NCI-H2196 treated with DMSO at 0.1 percent for 48 hours (cell line): ENCODE measurements around the gene CCDC63.
"Not testable (repeated sequence)": the region's sequence is repeated elsewhere in the genome, so short reads cannot be mapped to it uniquely, and the experiment has no call there.

ENCODE experiments used
- DNase-seq: peaks from one replicate; lab custom pipeline; 2025; ENCODE audit not compliant: unreplicated experiment; lab: John Stamatoyannopoulos, UW

Gene CCDC63

GRCh38 chr12:110948041-110948440, 101.3 kb downstream of the CCDC63 start:
- DNase-seq, result no peak

GRCh38 chr12:110950466-110950865, 103.7 kb downstream of the CCDC63 start:
- not testable (repeated sequence) for DNase-seq

- not testable (repeated sequence) for DNase-seq
Observed at GRCh38 chr12:110950867-110951266, 104.1 kb downstream of the CCDC63 start.
